Endodermal cell (in vitro differentiated cells): ENCODE results near the gene GAS7. TPM values are rescaled to one million over a fixed set of nuclear protein-coding genes. Genes with fewer than 3 reads are reported as not detected.

Experiments
- DNase-seq: peaks from one replicate; pipeline ENCODE4 v3.0.0-alpha.2; 2017
- H3K27ac ChIP-seq: 2 replicates; pipeline ENCODE4 v1.5.1; 2013; ENCODE audit warnings: mild to moderate bottlenecking, low read depth, low read length, moderate library complexity
- H3K27me3 ChIP-seq: 2 replicates; pipeline ENCODE4 v1.6.1; 2013; ENCODE audit warnings: mild to moderate bottlenecking, low read length, moderate library complexity; ENCODE audit not compliant: insufficient read depth, control insufficient read depth, poor library complexity, severe bottlenecking
- H3K36me3 ChIP-seq: 2 replicates; pipeline ENCODE4 v1.7.0; 2013; ENCODE audit warnings: mild to moderate bottlenecking, low read length, moderate library complexity; ENCODE audit not compliant: control insufficient read depth, insufficient read depth
- H3K4me1 ChIP-seq: one replicate; pipeline ENCODE4 v1.7.0; 2013; ENCODE audit warnings: low read length; ENCODE audit not compliant: control insufficient read depth, insufficient read depth
- H3K4me3 ChIP-seq: 2 replicates; pipeline ENCODE4 v1.5.1; 2013; ENCODE audit warnings: mild to moderate bottlenecking, low read length, moderate library complexity
- H3K9ac ChIP-seq: 2 replicates; pipeline ENCODE4 v1.6.1; 2013; ENCODE audit warnings: mild to moderate bottlenecking, low read length, moderate library complexity; ENCODE audit not compliant: poor library complexity, severe bottlenecking; ENCODE audit errors: extremely low read depth
- H3K9me3 ChIP-seq: 2 replicates; pipeline ENCODE4 v1.6.1; 2013; ENCODE audit warnings: mild to moderate bottlenecking, low read length, moderate library complexity; ENCODE audit not compliant: control insufficient read depth
- H3K27ac Mint-ChIP-seq: 2 replicates; pipeline ENCODE4 v1.8.0; 2020; ENCODE audit warnings: mixed read lengths
- H3K27me3 Mint-ChIP-seq: 2 replicates; pipeline ENCODE4 v1.8.0; 2021; ENCODE audit warnings: mild to moderate bottlenecking, mixed read lengths; ENCODE audit not compliant: insufficient read depth
- H3K36me3 Mint-ChIP-seq: 2 replicates; pipeline ENCODE4 v1.8.0; 2020; ENCODE audit warnings: low read depth, mixed read lengths
- H3K4me1 Mint-ChIP-seq: 2 replicates; pipeline ENCODE4 v1.8.0; 2020; ENCODE audit warnings: mixed read lengths
- H3K4me3 Mint-ChIP-seq: 2 replicates; pipeline ENCODE4 v1.8.0; 2020; ENCODE audit warnings: mild to moderate bottlenecking, moderate library complexity, mixed read lengths
- H3K9me3 Mint-ChIP-seq: 2 replicates; pipeline ENCODE4 v1.8.0; 2020; ENCODE audit warnings: mild to moderate bottlenecking, mixed read lengths
- WGBS, 2 experiments: methylation state at CpG; one replicate each; pipeline versions ENCODE4 v1.1.5 to v1.1.7; 2013; ENCODE audit warnings: missing lambda C conversion rate in 2 of 2, mixed read lengths in 1 of 2; ENCODE audit not compliant: insufficient coverage in 1 of 2, insufficient read length in 1 of 2; 5-methylcytosine and 5-hydroxymethylcytosine counted together
- total RNA-seq, 2 donors: library from RNA; stranded (reverse); fragmentation: NEBNext Ultra II Directional in 1 of 2; extraction: Animal tissue kit (Norgen Biotek cat#: 25700) in 1 of 2; gene quantifications; 2 replicates in 1 of 2; 3 replicates in 1 of 2; pipeline ENCODE4 v1.2.1, GENCODE V29; 2021
- TF ChIP-seq, protein P1 (sequence below): fragments of 200-600 bp; sonication (generic); conservative IDR thresholded peaks from 2 replicates; pipeline ENCODE4 v1.5.0; 2021; ENCODE audit warnings: antibody characterized with exemption, mild to moderate bottlenecking

The GAS7 gene
- total RNA-seq, 2 donors from 2014 or later, result 8.6 to 14.7 TPM

DNA sequence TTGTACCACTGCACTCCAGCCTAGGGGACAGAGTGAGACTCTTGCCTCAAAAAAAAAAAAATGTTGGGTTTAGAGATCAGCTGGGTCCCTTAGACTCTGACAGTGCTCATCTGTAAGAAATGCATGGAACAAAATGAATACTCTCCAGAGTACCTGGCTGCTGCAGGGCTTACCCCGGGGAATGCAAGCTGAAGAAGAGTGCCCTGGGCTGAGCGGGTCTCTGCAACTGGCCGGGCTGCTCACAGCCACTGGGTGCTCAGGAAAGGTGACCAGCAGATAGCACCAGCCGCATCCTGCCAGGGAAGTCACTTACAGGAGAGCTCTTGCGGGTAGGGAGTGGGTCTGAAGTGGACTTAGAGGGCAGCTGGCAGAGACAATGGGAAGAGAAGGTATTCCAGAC is 82.1 kb downstream of the GAS7 start:
- no peaks in the 10 kb centered on the region for H3K27me3 ChIP-seq
- H3K9me3 Mint-ChIP-seq, result peaks cover 13% of the 10 kb centered on the region
- H3K4me1 Mint-ChIP-seq, result peaks cover 36% of the 10 kb centered on the region
- no peaks in the 10 kb centered on the region for H3K36me3 ChIP-seq
- 92 to 100% methylated on average over 1 to 5 of the region's 5 CpGs for WGBS, 2 experiments
- H3K9me3 ChIP-seq, result peaks cover 4% of the 10 kb centered on the region
- DNase-seq, result peak; percentile 53
- no peaks in the 10 kb centered on the region for H3K27me3 Mint-ChIP-seq
- no peak overlapping the region for H3K27ac Mint-ChIP-seq
- no peaks in the 10 kb centered on the region for H3K4me1 ChIP-seq
- no peak overlapping the region for H3K4me3 Mint-ChIP-seq
- no peak overlapping the region for H3K9ac ChIP-seq
- H3K4me3 ChIP-seq, result no peak overlapping the region
- H3K36me3 Mint-ChIP-seq, result no peaks in the 10 kb centered on the region
- no peak overlapping the region for H3K27ac ChIP-seq
- TF ChIP-seq, protein P1, sequence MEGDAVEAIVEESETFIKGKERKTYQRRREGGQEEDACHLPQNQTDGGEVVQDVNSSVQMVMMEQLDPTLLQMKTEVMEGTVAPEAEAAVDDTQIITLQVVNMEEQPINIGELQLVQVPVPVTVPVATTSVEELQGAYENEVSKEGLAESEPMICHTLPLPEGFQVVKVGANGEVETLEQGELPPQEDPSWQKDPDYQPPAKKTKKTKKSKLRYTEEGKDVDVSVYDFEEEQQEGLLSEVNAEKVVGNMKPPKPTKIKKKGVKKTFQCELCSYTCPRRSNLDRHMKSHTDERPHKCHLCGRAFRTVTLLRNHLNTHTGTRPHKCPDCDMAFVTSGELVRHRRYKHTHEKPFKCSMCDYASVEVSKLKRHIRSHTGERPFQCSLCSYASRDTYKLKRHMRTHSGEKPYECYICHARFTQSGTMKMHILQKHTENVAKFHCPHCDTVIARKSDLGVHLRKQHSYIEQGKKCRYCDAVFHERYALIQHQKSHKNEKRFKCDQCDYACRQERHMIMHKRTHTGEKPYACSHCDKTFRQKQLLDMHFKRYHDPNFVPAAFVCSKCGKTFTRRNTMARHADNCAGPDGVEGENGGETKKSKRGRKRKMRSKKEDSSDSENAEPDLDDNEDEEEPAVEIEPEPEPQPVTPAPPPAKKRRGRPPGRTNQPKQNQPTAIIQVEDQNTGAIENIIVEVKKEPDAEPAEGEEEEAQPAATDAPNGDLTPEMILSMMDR, result no peak

DNA sequence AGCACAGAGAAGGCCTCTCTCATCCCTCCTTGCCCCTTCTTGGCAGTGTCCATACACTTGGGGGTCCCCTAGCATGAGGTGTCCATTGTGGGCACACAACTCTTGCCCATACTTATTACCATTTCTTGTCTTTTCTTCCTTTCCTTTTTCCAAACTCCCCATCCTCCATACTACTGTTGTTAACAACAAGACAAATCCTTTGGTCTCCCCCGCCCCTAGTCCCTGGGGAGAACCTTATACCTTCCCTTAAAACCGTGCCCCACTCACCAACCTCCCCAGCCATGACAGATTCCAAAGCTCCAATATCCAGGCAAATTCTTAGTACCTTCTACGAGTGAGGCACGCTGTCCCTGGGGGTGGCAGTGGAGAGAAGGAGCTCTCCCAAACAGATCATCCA is 82.9 kb downstream of the GAS7 start:
- no peak overlapping the region for H3K27ac ChIP-seq
- H3K9me3 ChIP-seq, result peaks cover 4% of the 10 kb centered on the region
- H3K36me3 Mint-ChIP-seq, result no peaks in the 10 kb centered on the region
- H3K9me3 Mint-ChIP-seq, result peaks cover 13% of the 10 kb centered on the region
- no peak overlapping the region for H3K4me3 Mint-ChIP-seq
- 83 to 100% methylated on average over 1 to 4 of the region's 4 CpGs for WGBS, 2 experiments
- no peaks in the 10 kb centered on the region for H3K36me3 ChIP-seq
- no peaks in the 10 kb centered on the region for H3K4me1 ChIP-seq
- no peaks in the 10 kb centered on the region for H3K27me3 Mint-ChIP-seq
- no peak overlapping the region for H3K4me3 ChIP-seq
- H3K4me1 Mint-ChIP-seq, result peaks cover 36% of the 10 kb centered on the region
- no peaks in the 10 kb centered on the region for H3K27me3 ChIP-seq
- TF ChIP-seq, protein P1, result no peak
- H3K27ac Mint-ChIP-seq, result no peak overlapping the region
- no peak for DNase-seq
- no peak overlapping the region for H3K9ac ChIP-seq

DNA sequence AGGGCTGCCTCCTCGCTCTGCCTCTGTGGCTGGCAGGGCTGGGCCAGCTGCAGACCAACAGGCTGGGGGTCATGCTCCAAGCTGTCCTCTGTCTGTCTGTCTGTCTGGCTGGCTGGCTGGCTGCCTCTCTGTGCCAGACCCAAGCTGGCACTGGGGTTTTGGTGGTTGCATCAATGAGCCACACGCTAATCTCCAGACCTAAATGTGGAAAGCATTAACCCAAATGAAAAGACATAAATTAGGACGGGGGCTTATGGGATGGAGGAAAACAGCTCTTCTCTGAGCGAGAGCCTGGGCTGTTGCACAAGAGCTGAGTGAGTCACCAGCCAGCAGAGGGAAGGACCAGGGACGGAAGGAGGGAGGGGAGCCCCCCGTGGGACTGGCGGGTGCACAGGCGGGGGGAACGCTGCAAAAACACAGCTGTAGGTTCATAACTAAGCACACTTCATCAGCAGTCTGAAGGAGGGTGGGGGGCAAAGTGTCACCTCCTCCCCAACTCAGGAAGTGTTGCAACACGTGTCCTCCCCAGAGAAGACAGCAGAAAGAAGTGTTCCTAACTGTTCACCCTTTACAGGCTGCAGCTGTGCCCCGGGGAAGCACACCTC is 83.4 kb downstream of the GAS7 start:
- H3K4me3 ChIP-seq, result no peak overlapping the region
- no peaks in the 10 kb centered on the region for H3K36me3 ChIP-seq
- no peaks in the 10 kb centered on the region for H3K27me3 ChIP-seq
- 82 to 83% methylated on average over 4 to 11 of the region's 11 CpGs for WGBS, 2 experiments
- no peak overlapping the region for H3K9ac ChIP-seq
- Mint-ChIP-seq H3K36me3 (no peaks in the 10 kb centered on the region), H3K4me3 (no peak overlapping the region), H3K9me3 (peaks cover 13% of the 10 kb centered on the region), H3K27ac (no peak overlapping the region), H3K4me1 (peaks cover 33% of the 10 kb centered on the region), H3K27me3 (no peaks in the 10 kb centered on the region)
- peaks cover 4% of the 10 kb centered on the region for H3K9me3 ChIP-seq
- no peaks in the 10 kb centered on the region for H3K4me1 ChIP-seq
- peak; percentile 80 for DNase-seq
- H3K27ac ChIP-seq, result no peak overlapping the region
- TF ChIP-seq, protein P1, result no peak
